Mucosa of descending colon (tissue), 3 donors: ENCODE results near the gene NEO1. TPM values are rescaled to one million over a fixed set of nuclear protein-coding genes. Genes with fewer than 3 reads are reported as not detected.

Experiments used
- ATAC-seq: fragments of 200-7000 bp; cut with Tn5 transposase; one replicate; pipeline ENCODE4 v1.9.1; 2020; ENCODE audit warnings: mild to moderate bottlenecking, moderate library complexity
- DNase-seq, 3 donors: peaks; one replicate each; pipeline ENCODE4 v3.0.0-alpha.2; 2020
- H3K36me3 ChIP-seq: fragments of 200-600 bp; one replicate; pipeline ENCODE4 v1.8.0; 2021; ENCODE audit warnings: low read depth, mild to moderate bottlenecking
- H3K4me1 ChIP-seq: fragments of 200-600 bp; one replicate; pipeline ENCODE4 v1.8.0; 2021; ENCODE audit warnings: low read depth, mild to moderate bottlenecking
- H3K4me3 ChIP-seq: fragments of 200-600 bp; one replicate; pipeline ENCODE4 v1.8.0; 2021; ENCODE audit warnings: mild to moderate bottlenecking
- H3K9me3 ChIP-seq: fragments of 200-600 bp; one replicate; pipeline ENCODE4 v1.8.0; 2021; ENCODE audit warnings: mild to moderate bottlenecking
- CTCF ChIP-seq: fragments of 200-600 bp; IDR thresholded peaks from one replicate; pipeline ENCODE4 v1.8.0; 2022; ENCODE audit warnings: antibody characterized with exemption, mild to moderate bottlenecking
- intact Hi-C, 2 donors: fragments of 100-400 bp; cut with DNase I in 1 of 2; cut with micrococcal nuclease in 1 of 2; formaldehyde crosslinking; loops; one replicate each; pipeline versions ENCODE4 v1.11.0 to v1.11.1; 2022; cut with DNase I, micrococcal nuclease
- total RNA-seq, 3 donors: library from RNA; stranded (reverse); fragmentation: NEBNext Ultra II Directional in 2 of 3; extraction: Animal tissue kit (Norgen Biotek cat#: 25700) in 2 of 3; gene quantifications; one replicate each; pipeline versions ENCODE4 v1.2.1 to v1.2.4, GENCODE V29; 2021 to 2023
- donor health status: DM: no; HTN: no; CAD: no; lungs with moderate emphysema.
- donor health status: DM: no; HTN: no; CAD: no.
- donor health status: DM: no; HTN: yes; CAD: no.

Gene NEO1
- total RNA-seq, 3 donors from 2014 or later, result 106 to 188 (median 166) TPM

- no peaks in the 10 kb centered on the region for H3K36me3 ChIP-seq
- H3K9me3 ChIP-seq, result no peaks in the 10 kb centered on the region
- TF ChIP-seq CTCF, result no peak
- ATAC-seq, result no peak
- H3K4me1 ChIP-seq, result no peaks in the 10 kb centered on the region
- intact Hi-C loops, result no loop called here
- no peak overlapping the region for H3K4me3 ChIP-seq
- no peak for DNase-seq
Observed at GRCh38 chr15:73065114-73065513, 12.9 kb downstream of the NEO1 start.

- intact Hi-C loops, result no loop called here
- Histone ChIP-seq H3K4me3 (no peak overlapping the region), H3K36me3 (no peaks in the 10 kb centered on the region)
Observed at GRCh38 chr15:73069109-73069508, 16.8 kb downstream of the NEO1 start.

GRCh38 chr15:73072894-73073293 is 20.6 kb downstream of the NEO1 start:
- H3K4me1 ChIP-seq, result peaks cover 2% of the 10 kb centered on the region
- H3K4me3 ChIP-seq, result no peak overlapping the region
- ATAC-seq (no peak), DNase-seq (no peak)
- no peak for TF ChIP-seq CTCF
- H3K9me3 ChIP-seq, result no peaks in the 10 kb centered on the region
- no peaks in the 10 kb centered on the region for H3K36me3 ChIP-seq
- intact Hi-C loops, result no loop called here

More at GRCh38 chr15:73069109-73069508, 16.8 kb downstream of the NEO1 start:
- DNase-seq, result no peak
- no peaks in the 10 kb centered on the region for H3K9me3 ChIP-seq
- no peaks in the 10 kb centered on the region for H3K4me1 ChIP-seq
- no peak for ATAC-seq
- TF ChIP-seq CTCF, result no peak

- no peaks in the 10 kb centered on the region for H3K9me3 ChIP-seq
- no peak overlapping the region for H3K4me3 ChIP-seq
- DNase-seq (no peak), ATAC-seq (no peak)
- H3K36me3 ChIP-seq, result no peaks in the 10 kb centered on the region
- intact Hi-C loops, result no loop called here
- peaks cover 16% of the 10 kb centered on the region for H3K4me1 ChIP-seq
- TF ChIP-seq CTCF, result no peak
Observed at GRCh38 chr15:73074241-73074640, 22.0 kb downstream of the NEO1 start.

GRCh38 chr15:73075160-73075859 is 23.0 kb downstream of the NEO1 start:
- Histone ChIP-seq H3K4me3 (no peak overlapping the region), H3K9me3 (no peaks in the 10 kb centered on the region), H3K4me1 (peaks cover 21% of the 10 kb centered on the region), H3K36me3 (no peaks in the 10 kb centered on the region)
- ATAC-seq, result no peak
- TF ChIP-seq CTCF, result no peak
- no peak for DNase-seq
- intact Hi-C loops, result no loop called here
